ENCODE data around the gene CRELD2. TPM values are rescaled to one million over a fixed set of nuclear protein-coding genes. Genes with fewer than 3 reads are reported as not detected.

Gene CRELD2
- total and polyA plus RNA-seq, 2 of the 13 experiments (the other 11 are each of a cell fraction or from before 2014, with no cell fraction given), result 17.2 to 44.7 TPM

- TF ChIP-seq ZNF264 (CRISPR knock-in tag; IDR thresholded peaks at IDR 0.05) (no peak), ZFP82 (CRISPR knock-in tag; IDR thresholded peaks at IDR 0.05; ENCODE audit: borderline replicate concordance) (no peak), ESRRA (CRISPR knock-in tag; IDR thresholded peaks at IDR 0.05; ENCODE audit: low read depth) (peak; percentile 73; the same call in 1 of the 2 replicates), PHB2 (IDR thresholded peaks at IDR 0.05; ENCODE audit: partially characterized antibody) (no peak), MYC (CRISPR knock-in tag; IDR thresholded peaks at IDR 0.05; ENCODE audit: borderline replicate concordance) (peak; percentile 99), SMYD3 (CRISPR knock-in tag; IDR thresholded peaks at IDR 0.05) (no peak), TFE3 (CRISPR knock-in tag; IDR thresholded peaks at IDR 0.05) (peak; percentile 49; the same call in 1 of the 2 replicates), NONO (IDR thresholded peaks at IDR 0.05) (no peak), NONO (CRISPR knock-in tag; conservative IDR thresholded peaks at IDR 0.05) (peak; percentile 66), ZHX1 (CRISPR knock-in tag; IDR thresholded peaks at IDR 0.05; ENCODE audit: low read depth) (0 out of 2 replicates have a peak, but pooled peaks have one; percentile 53), ZNF557 (CRISPR knock-in tag; IDR thresholded peaks at IDR 0.05) (no peak), FOXO1 (CRISPR knock-in tag; IDR thresholded peaks at IDR 0.05) (peak; percentile 58), ATAD3A (CRISPR knock-in tag; IDR thresholded peaks at IDR 0.05) (no peak), SNAI1 (CRISPR knock-in tag; IDR thresholded peaks at IDR 0.05; ENCODE audit: borderline replicate concordance) (no peak), CENPBD1 (CRISPR knock-in tag; IDR thresholded peaks at IDR 0.05; ENCODE audit: borderline replicate concordance, low read depth) (no peak; the same call in 1 of the 2 replicates), ZFP36 (IDR thresholded peaks at IDR 0.05; ENCODE audit: borderline replicate concordance, low read depth, low read length, partially characterized antibody) (no peak), ZNF598 (CRISPR knock-in tag; IDR thresholded peaks at IDR 0.05; ENCODE audit: borderline replicate concordance) (no peak), DZIP1 (CRISPR knock-in tag; IDR thresholded peaks at IDR 0.05) (0 out of 2 replicates have a peak, but pooled peaks have one; percentile 33), SP1 (IDR thresholded peaks at IDR 0.05) (no peak), SP1 (CRISPR knock-in tag; IDR thresholded peaks at IDR 0.05) (peak; percentile 84), CSRNP1 (CRISPR knock-in tag; IDR thresholded peaks at IDR 0.05) (no peak)
Observed at GRCh38 chr22:49960159-49961004, 41.9 kb downstream of the CRELD2 start, which contains the start of gene PIM3 (continued).

Data from HepG2 (cell line).